HG03045 (cell line): Measurements from ENCODE around the gene JDP2.
"Not testable (repeated sequence)": the region's sequence is repeated elsewhere in the genome, so short reads cannot be mapped to it uniquely, and the experiment has no call there.

ENCODE experiments used
- ATAC-seq: cut with Tn5 transposase; IDR thresholded peaks from one replicate; pipeline ENCODE4 v1.9.1; 2021; ENCODE audit warnings: mild to moderate bottlenecking, moderate library complexity; ENCODE audit not compliant: unreplicated experiment

JDP2 gene

DNA sequence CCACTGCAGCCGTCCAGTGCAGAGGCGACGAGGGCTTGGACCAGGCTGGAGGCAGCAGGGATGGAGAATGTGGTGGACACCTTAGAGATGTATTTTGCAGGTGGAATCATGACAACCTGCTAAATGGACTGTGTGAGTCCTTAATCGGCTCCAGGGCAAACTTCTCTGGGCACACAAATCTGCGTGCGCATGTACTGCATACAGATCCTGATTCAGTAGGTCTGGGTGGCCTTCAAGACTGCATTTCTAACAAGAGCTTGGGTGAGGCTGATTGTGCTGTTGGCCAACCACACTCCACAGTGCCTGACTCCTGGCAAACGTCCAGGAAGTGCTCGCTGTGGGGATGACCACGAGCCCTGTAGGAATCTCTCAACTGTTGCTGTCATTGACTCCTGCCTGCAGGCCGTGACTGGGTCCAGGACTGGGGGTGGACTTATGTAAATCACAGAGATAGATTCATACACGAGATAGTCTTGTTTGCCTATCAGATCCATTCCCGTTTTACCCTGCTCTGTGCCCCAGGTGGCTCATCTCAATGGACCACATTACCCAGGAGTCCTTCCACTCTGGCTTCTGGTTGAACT is 27.2 kb downstream of the JDP2 start:
- ATAC-seq: no peak

DNA sequence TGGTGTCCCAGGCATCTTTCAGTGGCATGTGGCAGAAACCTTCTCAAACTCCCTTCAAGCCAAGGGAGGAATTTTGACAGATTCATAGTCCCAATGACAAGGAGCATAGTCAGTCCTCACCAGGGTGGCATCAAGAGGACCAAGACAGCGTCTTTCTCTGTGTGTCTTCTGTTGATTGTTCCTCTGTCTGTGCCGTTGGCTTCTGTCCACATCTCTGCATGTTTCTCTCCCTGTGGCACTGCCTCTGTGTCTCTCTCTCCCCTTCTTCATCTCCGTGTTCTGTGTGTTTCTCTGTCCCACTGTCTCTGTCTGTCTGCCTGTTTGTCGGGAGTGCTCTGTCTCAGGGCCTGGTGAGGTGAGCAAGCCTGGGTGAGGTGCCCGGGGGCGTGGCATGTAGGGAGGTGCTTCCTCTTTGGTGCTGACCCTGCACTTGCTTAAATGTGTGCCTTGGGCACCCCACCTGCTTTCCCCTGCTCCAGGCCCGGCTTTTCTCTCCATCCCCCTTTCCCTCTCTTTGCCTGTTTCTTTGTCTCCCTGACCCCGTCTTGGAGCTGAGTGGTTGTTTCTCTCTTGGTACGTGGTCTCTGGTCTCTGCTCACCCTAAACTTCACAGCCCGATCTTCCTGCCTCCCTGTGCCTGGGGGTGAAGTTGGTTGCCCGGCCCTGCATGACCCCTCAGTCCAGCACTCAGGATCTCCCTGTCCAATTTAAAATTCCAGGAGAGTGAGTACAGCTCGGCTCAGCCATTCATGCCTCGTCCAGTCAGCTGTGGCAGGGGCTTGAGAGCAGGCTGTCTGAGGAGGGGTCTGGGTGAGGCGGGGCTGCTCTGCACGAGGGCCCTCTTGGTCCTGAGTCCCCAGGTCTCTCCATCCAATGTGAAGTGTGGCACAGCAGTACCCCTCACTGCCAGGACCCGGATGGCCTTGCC is 28.5 kb downstream of the JDP2 start:
- no peak for ATAC-seq

DNA sequence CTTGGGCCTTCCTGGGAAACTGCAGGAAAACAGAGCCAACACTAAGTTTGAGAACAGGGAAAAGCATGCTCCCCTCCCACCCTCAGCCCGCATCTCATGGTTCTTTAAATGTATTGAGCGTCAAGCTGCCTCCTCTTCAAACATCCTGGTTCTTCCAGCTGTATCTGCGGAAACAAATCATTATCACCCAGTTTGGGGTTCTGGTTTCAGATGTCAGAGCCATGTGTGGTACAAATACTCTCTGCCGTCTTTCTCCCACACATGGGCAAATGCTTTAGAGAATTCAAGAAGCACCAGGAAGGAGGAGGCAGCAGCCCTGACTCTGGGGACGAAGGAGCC is 29.1 kb downstream of the JDP2 start:
- ATAC-seq: no peak

DNA sequence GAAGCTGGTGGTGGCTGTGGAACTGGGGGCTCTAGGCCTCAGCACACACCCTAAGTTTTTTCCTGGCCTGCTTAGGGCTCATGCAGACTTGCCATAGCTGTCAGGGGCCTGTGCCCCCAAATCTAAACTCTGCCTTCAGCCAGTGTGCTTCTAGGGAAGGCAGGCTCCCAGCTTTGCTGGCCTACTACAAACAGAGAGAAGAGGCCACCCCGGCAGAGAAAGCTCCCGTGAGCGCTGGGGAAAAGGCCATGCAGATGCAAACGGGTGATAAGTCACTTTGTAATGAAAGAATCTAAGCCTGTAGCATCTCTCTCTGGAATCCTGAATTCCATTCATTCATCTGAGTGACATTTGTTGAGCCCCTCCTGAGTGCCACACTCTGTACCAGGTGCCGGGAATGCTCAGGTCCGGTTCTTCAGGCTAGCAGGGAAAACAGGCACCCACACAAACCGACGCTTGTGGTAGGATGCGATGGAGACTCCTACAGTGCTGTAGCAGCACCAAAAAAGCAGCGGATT is 29.9 kb downstream of the JDP2 start:
- ATAC-seq: no peak

DNA sequence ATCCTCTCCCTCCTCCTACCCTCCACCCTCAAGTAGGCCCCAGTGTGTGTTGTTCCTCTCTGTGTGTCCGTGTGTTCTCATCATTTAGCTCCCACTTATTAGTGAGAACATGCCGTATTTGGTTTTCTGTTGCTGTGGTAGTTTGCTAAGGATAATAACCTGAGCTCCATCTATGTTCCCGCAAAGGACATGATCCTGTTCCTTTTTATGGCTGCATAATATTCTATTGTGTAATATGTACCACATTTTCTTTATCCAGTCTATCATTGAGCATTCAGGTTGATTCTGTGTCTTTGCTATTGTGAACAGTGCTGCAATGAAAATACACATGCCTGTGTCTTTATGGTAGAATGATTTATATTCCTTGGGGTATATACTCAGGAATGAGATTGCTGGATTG is 30.5 kb downstream of the JDP2 start:
- ATAC-seq: no peak

DNA sequence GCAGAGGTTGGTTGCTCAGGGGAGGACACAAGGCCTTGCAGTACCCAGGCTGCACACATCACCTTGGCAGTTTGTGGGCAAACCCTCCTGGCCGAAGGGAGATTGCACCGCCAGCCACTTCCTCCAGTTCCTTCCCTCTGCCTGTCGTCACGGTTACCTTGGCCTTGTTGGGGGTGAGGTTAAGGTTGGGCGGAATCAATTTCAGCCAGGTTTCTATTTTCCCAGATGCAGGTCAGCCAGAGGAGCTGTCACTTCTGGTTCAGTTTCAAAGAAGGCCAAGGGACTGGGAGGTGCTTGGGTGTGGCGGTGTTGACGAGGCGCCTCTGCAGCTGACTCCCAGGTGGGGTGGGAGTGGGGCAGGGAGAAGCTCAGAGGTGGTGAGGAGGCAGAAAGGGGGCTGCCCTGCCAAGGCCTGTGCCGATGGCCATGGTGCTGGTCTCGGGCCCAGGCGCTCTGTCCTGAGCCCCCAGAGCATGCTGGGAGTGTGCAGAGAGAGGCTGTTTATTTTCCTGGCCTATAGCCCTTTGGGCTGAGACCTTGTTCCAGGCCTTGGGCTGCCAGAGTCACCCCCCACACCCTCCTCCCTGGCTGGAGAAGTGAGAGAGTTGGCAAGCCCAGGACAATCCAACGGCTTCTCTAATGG is 31.4 kb downstream of the JDP2 start:
- no peak for ATAC-seq

DNA sequence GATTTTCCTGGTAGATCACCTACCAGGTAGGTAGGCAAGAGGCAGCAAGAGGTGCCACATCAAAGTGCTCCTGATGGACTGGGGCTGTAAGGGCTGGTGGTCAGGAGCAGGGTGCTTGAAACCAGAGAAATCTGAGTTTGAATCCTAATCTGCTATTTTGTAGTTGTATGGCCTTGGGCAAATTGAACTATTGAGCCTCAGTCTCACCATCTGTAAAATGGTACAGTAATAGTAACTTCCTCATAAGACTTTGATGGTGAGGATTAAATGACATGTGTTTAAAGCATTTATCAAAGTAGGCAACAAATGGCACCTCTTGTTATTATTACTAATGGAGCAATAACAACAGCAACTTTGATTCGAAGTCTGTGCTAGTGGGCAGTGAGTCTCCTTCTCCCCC is 32.0 kb downstream of the JDP2 start:
- no peak for ATAC-seq

DNA sequence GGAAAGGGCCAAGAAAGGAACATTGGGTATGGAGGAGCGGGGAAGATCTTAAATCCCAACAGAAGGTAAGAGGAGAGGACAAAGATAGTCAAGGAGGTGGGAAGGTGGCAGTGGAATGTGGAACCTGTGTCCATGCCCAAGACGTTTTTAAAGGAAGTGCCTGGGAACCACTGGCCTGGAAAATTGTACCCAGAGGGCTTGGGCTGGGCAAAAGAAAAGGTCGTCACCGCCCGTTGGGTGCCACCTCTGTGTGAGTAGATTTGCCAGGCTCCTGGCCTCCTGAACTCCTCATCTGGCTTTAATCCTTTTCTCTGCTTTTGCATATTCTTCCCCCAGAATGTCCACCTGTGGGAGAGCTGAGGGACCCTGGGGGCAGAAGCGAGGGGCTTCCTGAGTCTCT is 32.6 kb downstream of the JDP2 start:
- ATAC-seq: no peak

DNA sequence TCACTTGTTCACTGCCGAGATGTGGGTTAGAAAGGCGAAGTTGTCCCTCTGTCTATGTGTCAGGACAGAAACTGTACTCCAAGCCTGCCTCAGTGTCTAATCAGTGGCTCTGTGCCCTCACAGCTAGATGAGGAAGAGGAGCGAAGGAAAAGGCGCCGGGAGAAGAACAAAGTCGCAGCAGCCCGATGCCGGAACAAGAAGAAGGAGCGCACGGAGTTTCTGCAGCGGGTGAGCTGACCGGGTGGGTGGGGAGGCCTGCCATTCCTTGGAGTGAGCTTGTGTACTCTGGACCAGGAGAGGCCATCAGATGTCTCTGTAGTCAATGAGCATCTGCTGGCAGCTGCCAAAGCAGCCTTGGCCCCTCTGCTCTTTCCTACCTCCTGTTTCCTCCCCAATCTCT is 33.5 kb downstream of the JDP2 start:
- no peak for ATAC-seq

DNA sequence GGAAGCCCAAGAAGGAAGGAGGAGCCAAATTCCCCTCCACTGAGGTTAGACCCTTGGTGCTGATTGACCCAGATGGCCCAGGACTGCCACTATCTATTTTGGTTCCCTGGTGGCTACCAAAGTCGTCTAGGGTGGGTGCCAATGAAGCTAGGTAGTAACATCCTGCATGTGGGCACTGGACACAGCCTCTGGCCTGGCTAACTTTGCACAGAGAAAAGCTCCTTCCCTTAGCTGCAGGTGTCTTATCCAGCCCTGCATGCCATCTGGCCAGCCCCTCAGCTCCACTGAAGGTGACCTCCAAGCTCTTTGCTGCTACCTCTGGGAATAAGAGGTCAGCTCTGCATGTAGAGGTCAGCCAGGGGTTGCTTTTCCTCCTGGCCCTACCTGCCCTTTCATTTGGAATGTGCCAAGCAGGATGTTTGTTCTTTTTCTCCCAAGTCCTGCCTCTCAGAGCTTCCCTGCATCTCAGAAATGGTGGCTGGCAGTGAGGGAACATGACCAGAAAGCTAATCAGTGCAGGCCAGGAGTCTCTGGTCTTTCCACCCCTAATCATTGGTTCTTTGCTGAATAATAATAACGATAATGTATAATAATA is 34.0 kb downstream of the JDP2 start:
- ATAC-seq: no peak

DNA sequence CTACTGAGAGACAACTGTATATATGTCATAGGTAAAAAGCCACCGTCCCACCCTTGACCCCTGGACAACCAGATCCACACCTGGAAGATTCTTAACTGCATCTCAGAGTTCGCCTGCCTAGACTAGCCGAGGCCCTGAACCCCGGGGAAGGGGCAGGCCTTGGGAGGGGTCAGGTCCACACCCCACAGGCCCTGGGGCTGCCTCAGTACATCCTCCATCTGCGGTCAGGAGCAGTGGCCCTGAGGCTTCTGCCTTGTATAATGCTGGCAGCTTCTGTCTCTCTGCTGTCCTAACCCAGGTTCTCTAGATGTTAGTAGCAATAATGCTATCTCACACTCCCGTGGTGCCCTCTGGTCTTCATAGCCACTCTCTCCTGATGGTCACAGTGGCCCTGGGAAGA is 36.8 kb downstream of the JDP2 start:
- ATAC-seq: no peak

DNA sequence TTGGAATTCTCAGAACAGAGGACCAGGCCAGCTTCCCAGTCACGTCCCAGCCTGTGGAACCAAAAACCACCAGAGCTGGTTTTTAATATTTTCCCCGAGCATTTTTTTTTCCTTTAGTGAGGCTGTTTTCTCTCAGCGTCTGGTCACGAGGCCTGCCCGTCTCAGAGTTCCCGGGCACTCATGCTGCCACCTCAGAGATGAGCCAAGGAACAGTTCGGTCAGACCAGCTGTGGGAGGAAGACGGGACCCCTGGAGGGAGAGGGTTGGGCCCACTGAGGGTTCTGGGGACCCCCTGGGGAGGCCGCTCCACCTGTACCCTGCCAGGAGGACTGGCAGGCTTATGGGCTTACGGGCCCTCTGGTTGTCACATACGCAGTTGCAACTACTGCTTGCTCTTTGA is 39.9 kb downstream of the JDP2 start:
- ATAC-seq: no peak

DNA sequence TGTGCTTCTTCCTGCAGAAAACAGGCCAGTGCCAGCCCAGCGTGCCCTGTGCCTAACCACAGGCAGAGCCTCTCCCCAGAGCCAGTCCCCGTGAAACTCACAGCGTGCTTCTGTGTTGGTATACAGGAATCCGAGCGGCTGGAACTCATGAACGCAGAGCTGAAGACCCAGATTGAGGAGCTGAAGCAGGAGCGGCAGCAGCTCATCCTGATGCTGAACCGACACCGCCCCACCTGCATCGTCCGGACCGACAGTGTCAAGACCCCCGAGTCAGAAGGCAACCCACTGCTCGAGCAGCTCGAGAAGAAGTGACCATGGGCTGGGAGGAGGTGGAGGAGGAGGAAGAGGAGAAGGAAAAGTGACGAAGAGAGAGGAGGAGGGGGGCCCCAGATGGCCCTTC is 41.3 kb downstream of the JDP2 start:
- ATAC-seq: no peak

DNA sequence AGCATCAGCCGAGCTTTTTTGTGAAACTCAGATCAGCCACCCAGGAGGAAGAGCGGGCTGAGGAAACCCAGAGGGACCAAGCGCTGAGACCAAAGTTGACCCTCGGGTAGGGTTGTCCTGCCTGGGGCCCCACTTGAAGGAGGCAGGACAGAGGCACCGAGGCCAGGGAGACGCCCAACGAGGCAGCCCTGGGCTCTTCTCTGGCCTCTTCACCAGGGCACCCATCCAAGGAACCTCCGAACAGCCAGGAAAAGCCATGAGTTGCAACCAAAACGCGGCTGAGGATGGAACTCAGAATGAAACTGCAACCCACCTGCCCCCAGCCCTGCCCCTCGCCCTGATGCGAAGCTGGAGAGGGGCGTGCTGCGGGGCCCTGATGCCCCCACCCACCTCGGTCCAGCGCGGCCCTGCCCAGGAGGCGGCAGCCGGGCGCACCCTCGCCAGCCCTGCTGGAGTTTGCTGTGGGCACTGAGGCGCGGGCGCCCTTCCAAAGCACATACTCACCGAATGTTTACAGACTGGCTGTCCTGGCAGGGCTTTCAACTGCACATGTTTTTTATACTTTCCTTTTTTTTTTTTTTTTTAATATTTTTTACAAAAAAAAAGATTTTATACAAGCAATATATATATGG is 41.9 kb downstream of the JDP2 start:
- no peak for ATAC-seq

DNA sequence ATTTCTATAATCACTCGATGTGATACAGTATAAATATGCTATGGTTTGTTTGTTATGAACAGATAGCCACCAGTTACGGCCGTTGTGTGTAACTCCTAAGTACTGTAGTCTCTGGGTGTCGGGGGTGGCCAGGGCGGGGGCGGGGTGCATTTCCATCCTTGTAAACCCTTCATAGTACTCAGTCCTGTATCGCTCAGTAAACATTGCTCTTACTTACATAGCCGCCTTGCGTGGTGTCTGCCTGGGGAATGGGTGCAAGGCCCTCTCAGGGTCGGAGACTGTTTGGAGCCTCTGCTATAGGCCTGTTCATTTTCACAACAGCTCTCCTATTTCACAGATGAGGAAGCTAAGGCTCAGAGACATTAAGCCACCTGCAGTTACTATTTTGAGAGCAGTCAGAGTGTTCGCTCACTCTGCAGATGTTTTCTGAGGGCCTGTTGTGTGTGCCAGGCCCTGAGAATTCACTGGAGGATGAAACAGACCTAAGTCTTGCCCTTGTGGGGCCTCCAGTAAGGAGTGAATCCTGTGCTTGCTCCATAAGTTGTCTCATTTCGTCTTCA is 42.5 kb downstream of the JDP2 start:
- no peak for ATAC-seq

DNA sequence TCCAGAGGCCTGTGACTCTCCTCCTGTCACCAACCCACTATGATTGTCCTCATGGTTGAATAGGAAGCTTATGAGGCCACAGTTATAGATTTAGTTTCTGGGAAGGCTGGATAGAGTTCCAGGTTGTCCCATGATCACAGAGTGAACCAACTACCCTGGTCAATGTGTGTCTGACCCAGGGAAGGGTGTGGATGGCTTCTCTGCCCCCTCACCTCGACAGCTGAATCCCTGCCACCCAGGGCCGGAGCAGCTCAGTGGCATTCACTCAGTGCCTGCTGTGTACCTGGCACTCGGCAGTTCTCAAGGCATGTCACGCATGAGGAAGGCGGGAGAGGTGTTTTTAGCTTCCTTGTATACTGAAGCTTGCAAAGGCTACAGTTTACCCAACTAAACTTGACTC is 43.2 kb downstream of the JDP2 start:
- no peak for ATAC-seq

DNA sequence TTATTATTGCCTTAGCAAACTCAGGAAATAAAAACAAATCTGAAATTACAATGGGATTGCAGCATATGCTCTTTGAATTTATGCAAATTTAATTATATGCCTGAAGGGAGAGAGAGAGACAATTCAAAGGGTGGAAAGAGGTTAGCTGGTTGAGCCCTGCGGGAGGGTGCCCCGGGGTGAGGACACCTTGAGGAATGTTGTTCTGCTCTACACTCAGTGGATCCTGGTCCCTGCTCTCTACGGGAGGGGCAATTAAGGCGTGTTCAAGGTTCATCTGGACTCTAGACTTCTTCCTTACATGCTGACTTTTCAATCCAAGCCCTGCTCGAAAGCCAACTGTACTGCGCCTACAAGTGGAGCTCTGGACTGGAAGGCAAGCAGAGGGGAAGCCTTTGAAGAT is 46.3 kb downstream of the JDP2 start:
- ATAC-seq: not testable (repeated sequence)

DNA sequence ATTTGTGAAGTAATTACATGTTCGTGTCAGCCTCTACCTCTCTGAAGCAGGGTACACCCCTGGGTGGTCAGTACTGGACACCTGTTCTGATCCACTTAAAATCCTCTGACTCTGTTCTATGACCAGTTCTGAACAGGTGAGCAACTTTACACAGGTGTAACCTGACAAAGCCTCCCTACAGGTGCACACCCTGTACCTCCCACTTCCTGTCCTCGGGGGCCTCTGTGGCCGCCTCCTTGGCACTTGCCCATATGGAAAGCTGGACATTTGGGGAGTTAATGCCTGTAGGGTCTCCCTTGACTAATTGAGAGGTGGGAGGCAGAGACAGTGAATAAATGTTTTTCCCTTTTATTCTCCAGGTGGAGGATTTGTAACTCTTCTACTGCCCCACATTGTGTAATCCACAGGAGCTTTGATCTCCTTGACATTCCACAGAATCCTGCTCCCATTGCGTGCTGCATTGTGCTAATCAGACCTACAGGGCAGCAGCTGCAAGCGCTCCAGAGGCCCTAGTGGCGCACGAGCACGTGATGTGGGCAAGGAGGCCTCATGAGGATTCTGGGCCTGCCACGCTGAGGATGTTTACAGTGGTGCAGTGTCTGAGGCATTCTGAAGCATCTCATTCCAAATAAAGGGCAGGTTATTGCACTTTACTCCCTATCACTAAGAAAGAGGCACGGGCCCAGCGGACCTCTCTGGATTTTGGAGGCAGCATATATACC is 48.6 kb downstream of the JDP2 start:
- no peak for ATAC-seq

DNA sequence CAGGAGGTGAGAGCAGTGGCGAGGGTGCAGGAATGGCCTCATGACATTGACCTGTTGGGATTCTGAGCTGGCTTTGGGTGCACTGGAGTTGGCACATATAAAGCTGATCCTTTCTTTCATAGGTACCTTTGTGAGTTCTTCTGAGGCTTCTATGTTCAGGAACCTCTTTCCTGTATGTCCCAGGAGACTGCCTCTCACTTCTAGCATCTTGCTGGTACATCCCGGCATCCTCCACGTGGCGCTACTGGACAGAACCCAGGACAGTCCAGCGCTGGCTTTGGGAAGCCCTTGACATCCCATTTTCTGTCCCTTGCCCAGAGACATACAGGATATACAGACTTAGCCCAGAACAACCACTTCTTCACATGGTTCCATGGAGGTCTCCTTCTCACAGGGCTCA is 50.1 kb downstream of the JDP2 start:
- no peak for ATAC-seq
